ENCODE measurements around the gene SPTBN5. TPM values are rescaled to one million over a fixed set of nuclear protein-coding genes. Genes with fewer than 3 reads are reported as not detected.

SPTBN5 gene
- polyA plus RNA-seq, 1 donor, result 1.7 TPM

DNA sequence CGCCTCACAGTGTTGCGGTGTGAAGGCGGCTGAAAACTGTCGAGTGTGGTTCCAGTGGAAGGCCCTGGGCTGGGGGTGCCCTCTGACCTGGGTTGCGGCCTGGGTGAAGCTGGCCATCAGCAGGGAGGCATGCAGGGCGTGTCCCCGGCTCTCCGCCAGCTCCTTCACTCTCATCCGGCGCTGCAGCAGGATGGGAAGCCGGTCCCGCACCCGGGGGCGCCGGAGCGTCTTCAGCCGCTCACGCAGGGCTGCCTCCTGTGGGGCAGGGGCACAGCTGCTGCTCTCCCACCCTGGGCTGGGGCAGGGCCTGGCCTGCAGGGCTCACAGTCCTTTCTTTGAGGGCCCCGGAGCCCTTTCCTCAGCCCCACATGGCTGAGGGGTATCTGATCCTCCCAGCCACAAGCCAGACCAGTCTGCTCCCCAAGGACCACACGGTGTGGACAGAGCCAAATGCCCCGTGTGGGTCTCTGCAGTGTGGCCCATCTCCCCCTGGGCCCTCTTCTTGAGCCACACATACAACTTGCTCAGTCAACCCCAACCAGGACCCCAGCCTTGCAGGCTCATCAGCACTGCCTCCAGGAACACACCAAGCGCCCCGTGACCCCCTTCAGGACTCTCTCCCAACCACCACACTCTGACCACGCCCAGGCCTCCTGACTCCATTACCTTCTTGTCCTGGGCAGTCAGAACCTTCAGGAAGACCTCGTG, 26.8 kb downstream of the SPTBN5 start:
- no peaks in the 10 kb centered on the region for H3K9me3 ChIP-seq (ENCODE audit: control insufficient read depth, low read depth, low read length)
- peaks cover 13% of the 10 kb centered on the region for H3K4me1 ChIP-seq (ENCODE audit: control insufficient read depth, insufficient read depth, low read length)
- WGBS (ENCODE audit: insufficient coverage, low lambda C conversion rate), result no CpG with 5 or more reads among the region's 25 CpGs
- no peak overlapping the region for H3K27ac ChIP-seq (ENCODE audit: low read length)
- DNase-seq, result no peak
- H3K36me3 ChIP-seq (ENCODE audit: control insufficient read depth, insufficient read depth, low read length), result no peaks in the 10 kb centered on the region
- H3K27me3 ChIP-seq (ENCODE audit: control insufficient read depth, insufficient read depth, low read length), result no peaks in the 10 kb centered on the region
- no peak overlapping the region for H3K4me3 ChIP-seq (ENCODE audit: low read length)

DNA sequence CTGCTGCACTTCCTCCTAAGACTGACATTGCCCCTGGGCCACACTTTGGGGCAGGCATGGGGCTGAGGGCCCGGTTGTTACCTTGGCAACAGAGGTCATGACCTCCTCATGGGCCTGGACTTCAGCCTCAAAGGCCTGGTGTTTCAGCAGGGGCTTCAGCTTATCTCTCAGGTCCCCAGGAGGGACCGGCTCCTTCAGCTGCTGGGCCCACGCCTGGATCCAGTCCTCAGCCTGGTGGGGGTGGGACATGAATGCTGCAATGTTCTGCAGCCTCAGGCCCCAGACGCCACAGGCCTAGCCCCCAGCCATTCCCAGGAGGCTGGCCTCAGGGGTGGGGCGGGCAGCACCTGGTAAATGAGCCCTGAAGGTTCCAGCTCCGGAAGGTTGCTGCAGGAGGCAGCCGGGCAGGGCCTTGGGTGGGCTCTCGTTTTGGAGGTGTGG, 27.6 kb downstream of the SPTBN5 start:
- H3K27ac ChIP-seq (ENCODE audit: low read length), result no peak overlapping the region
- peak; percentile 37 to 66 for DNase-seq
- WGBS (ENCODE audit: insufficient coverage, low lambda C conversion rate), result no CpG with 5 or more reads among the region's 8 CpGs

DNA sequence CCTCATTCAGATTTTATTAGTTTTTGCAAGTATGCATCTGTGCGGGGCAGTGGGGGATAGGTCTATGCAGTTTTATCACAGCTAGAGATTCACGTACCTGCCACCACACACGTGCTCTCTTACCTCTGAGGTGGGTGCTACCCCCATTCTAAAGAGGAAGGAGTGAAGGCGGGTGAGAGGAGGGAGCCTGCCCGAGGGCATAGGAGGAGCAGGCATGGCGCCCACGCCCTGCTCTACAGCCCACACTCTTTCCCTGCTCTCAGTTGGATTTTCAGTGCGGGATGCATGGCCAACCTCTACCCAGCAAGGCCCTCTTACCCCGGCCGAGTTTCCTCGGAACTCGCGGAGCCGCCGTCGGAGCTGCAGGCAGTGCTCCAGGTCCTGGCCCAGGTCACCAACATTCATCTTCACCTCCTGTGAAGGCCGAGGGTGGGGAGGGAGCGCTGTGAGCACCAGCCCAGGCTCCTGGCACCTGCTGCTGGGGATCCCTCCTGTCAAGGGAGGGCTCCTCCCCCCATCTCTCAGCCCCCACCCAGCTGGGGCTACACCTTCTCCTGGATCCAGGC, 28.3 kb downstream of the SPTBN5 start:
- no CpG with 5 or more reads among the region's 18 CpGs for WGBS (ENCODE audit: insufficient coverage, low lambda C conversion rate)

More for the DNA sequence above, 27.6 kb downstream of the SPTBN5 start:
- no peaks in the 10 kb centered on the region for H3K36me3 ChIP-seq (ENCODE audit: control insufficient read depth, insufficient read depth, low read length)
- H3K9me3 ChIP-seq (ENCODE audit: control insufficient read depth, low read depth, low read length), result no peaks in the 10 kb centered on the region
- H3K27me3 ChIP-seq (ENCODE audit: control insufficient read depth, insufficient read depth, low read length), result no peaks in the 10 kb centered on the region
- H3K4me1 ChIP-seq (ENCODE audit: control insufficient read depth, insufficient read depth, low read length), result peaks cover 13% of the 10 kb centered on the region
- H3K4me3 ChIP-seq (ENCODE audit: low read length), result no peak overlapping the region

DNA sequence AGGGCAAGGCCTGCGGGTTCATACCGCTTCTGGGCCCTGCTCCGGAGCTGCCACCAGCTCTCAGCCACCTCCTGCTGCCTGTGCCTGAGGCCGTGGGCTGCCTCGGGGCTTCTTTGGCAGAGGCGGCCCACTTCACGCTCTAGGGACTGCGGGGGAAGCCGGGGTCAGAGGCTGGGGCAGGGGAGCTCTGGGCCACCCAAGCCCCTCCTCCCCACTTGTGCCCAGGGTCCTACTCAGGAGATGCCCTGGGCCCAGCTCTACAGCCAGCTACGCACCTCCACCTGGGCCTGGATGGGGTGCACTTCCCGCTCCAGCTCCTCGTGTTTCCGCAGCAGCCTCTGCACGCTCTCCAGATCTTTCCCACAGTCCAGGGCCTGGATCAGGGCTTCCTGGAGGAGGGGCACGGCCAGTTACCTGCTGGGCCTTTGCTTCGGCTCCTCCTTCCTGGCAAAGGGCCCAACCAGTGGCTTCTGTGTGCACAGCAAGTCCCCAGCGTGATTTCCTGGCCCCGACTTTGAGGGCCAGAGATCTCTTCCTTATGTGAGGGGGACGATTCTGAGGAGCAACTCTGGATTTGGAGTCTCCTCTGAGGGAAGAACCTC, 31.2 kb downstream of the SPTBN5 start:
- WGBS (ENCODE audit: insufficient coverage, low lambda C conversion rate), result no CpG with 5 or more reads among the region's 19 CpGs
- no peak for DNase-seq
- Histone ChIP-seq H3K36me3 (ENCODE audit: control insufficient read depth, insufficient read depth, low read length) (no peaks in the 10 kb centered on the region), H3K27ac (ENCODE audit: low read length) (no peak overlapping the region), H3K27me3 (ENCODE audit: control insufficient read depth, insufficient read depth, low read length) (no peaks in the 10 kb centered on the region), H3K4me3 (ENCODE audit: low read length) (no peak overlapping the region), H3K4me1 (ENCODE audit: control insufficient read depth, insufficient read depth, low read length) (peaks cover 13% of the 10 kb centered on the region), H3K9me3 (ENCODE audit: control insufficient read depth, low read depth, low read length) (no peaks in the 10 kb centered on the region)

More for the DNA sequence above, 28.3 kb downstream of the SPTBN5 start:
- no peaks in the 10 kb centered on the region for H3K27me3 ChIP-seq (ENCODE audit: control insufficient read depth, insufficient read depth, low read length)
- H3K9me3 ChIP-seq (ENCODE audit: control insufficient read depth, low read depth, low read length), result no peaks in the 10 kb centered on the region
- H3K4me3 ChIP-seq (ENCODE audit: low read length), result no peak overlapping the region
- no peak for DNase-seq
- peaks cover 13% of the 10 kb centered on the region for H3K4me1 ChIP-seq (ENCODE audit: control insufficient read depth, insufficient read depth, low read length)
- no peaks in the 10 kb centered on the region for H3K36me3 ChIP-seq (ENCODE audit: control insufficient read depth, insufficient read depth, low read length)
- no peak overlapping the region for H3K27ac ChIP-seq (ENCODE audit: low read length)

DNA sequence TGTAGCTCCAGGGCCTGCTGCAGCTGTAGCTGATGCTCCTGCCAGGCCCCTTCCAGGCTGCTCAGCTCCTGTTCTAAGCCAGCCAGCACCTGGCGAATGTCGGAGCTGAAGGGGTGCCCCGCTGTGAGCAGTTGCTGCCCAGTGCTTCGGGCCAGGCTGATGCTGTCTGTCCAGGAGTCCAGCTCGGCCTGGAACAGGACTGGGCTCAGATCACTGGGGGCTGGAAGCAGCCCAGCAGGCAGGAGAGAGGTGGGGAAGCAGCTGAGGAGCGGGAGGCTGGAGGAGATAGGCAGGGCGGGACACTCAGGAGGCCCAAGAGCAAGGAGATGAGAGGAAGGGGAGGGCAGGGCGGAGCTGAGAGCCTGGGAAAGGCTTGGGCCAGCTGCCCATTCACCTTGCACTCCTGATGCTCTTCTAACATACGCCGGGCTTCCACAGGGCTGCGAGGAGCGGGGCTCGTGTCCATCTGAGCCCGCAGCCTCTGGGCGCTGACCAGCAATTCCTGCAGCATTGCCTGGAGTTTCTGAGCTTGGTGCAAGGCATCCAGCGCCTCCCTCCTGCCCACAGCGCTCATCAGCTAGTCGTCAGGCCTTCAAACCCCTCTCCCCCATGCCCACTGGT, 32.0 kb downstream of the SPTBN5 start:
- Histone ChIP-seq H3K27me3 (ENCODE audit: control insufficient read depth, insufficient read depth, low read length) (no peaks in the 10 kb centered on the region), H3K4me3 (ENCODE audit: low read length) (no peak overlapping the region), H3K36me3 (ENCODE audit: control insufficient read depth, insufficient read depth, low read length) (no peaks in the 10 kb centered on the region), H3K27ac (ENCODE audit: low read length) (no peak overlapping the region), H3K9me3 (ENCODE audit: control insufficient read depth, low read depth, low read length) (no peaks in the 10 kb centered on the region), H3K4me1 (ENCODE audit: control insufficient read depth, insufficient read depth, low read length) (peaks cover 12% of the 10 kb centered on the region)
- no peak for DNase-seq
- no CpG with 5 or more reads among the region's 18 CpGs for WGBS (ENCODE audit: insufficient coverage, low lambda C conversion rate)

DNA sequence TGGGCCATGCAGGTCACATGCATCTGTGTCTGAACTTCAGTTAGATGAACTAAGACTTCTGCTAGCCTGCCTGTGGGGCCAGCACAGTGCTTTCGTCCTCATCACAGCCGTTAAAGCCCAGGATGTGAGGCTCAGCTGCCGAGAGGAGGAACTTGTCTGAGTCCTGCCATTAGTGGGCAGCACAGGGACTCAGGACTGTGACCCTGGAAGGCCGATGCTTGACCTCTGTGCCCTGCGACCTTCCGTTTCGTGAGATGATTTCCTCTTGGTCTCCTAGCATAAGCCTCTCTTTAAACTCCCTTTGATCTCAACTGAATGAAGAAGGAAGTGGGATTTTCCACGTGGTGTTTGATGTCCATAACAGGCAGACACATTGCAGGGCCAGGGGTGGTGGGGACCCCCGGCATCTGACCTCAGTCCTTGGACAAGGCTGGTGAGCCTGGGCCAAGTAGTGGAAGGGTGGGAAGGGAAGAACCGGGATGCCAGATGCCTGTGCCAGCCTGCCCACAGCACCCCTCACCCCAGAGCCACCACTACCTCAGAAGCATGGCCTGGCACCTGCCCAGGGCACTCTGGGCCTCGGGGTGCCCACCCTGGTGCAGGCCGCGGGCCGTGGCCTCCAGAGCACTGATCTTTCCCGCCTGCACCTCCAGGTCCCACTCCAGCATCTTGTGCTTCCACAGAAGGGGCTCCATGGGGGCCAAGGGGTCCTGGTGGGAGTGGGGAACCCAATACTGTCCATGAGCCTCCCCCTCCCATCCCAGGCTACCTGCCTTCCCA, 33.6 kb downstream of the SPTBN5 start:
- Histone ChIP-seq H3K27me3 (ENCODE audit: control insufficient read depth, insufficient read depth, low read length) (no peaks in the 10 kb centered on the region), H3K27ac (ENCODE audit: low read length) (no peak overlapping the region), H3K9me3 (ENCODE audit: control insufficient read depth, low read depth, low read length) (no peaks in the 10 kb centered on the region), H3K4me1 (ENCODE audit: control insufficient read depth, insufficient read depth, low read length) (no peaks in the 10 kb centered on the region), H3K36me3 (ENCODE audit: control insufficient read depth, insufficient read depth, low read length) (no peaks in the 10 kb centered on the region), H3K4me3 (ENCODE audit: low read length) (no peak overlapping the region)
- no CpG with 5 or more reads among the region's 15 CpGs for WGBS (ENCODE audit: insufficient coverage, low lambda C conversion rate)
- DNase-seq, result no peak

DNA sequence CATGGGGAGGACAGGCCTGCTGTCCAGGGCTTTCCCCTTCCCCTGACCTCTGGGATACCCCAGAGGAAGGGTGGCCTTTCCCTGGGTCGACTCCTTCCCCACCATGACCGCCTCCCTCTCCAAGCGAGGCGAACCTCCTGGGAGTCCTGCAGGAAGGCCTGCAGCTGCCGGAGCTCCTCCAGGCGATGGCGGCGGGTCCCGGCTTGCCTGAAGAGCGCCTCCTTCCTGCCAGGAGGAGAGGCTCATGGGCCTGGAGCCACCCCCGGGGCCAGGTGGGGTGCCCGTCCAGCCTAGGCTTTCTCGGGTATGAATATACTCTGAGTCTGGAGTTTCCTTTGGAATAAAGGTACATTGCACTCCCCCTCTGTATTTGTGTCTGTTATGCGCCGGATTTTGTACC, 35.1 kb downstream of the SPTBN5 start:
- DNase-seq, result no peak
- Histone ChIP-seq H3K4me3 (ENCODE audit: low read length) (no peak overlapping the region), H3K27me3 (ENCODE audit: control insufficient read depth, insufficient read depth, low read length) (no peaks in the 10 kb centered on the region), H3K27ac (ENCODE audit: low read length) (no peak overlapping the region), H3K9me3 (ENCODE audit: control insufficient read depth, low read depth, low read length) (no peaks in the 10 kb centered on the region), H3K36me3 (ENCODE audit: control insufficient read depth, insufficient read depth, low read length) (no peaks in the 10 kb centered on the region), H3K4me1 (ENCODE audit: control insufficient read depth, insufficient read depth, low read length) (no peaks in the 10 kb centered on the region)
- whole genome bisulfite sequencing (ENCODE audit: insufficient coverage, low lambda C conversion rate), result 100% methylated on average over 2 of the region's 15 CpGs

DNA sequence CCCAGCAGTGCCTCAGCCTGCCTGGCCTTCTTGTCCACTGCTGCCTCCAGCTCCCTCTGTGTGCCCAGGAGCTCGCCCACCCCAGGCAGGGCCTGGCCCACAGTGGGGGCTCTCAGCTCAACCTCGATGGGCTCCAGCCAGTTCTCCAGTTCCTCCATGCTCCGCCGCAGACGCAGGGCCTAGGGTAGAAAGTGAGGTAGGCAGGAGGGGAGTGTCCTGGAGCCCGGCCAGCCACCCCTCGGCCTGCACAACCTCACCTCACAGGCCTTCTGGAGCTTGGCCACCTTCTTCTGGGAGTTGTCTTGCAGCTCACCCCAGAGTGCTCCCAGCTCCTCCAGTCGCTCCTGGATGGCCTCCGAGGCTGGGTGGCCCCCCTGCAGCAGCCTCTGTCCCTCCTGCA, 36.5 kb downstream of the SPTBN5 start:
- Histone ChIP-seq H3K9me3 (ENCODE audit: control insufficient read depth, low read depth, low read length) (no peaks in the 10 kb centered on the region), H3K27me3 (ENCODE audit: control insufficient read depth, insufficient read depth, low read length) (no peaks in the 10 kb centered on the region), H3K4me1 (ENCODE audit: control insufficient read depth, insufficient read depth, low read length) (no peaks in the 10 kb centered on the region), H3K4me3 (ENCODE audit: low read length) (no peak overlapping the region), H3K27ac (ENCODE audit: low read length) (no peak overlapping the region), H3K36me3 (ENCODE audit: control insufficient read depth, insufficient read depth, low read length) (no peaks in the 10 kb centered on the region)
- no peak for DNase-seq
- no CpG with 5 or more reads among the region's 9 CpGs for WGBS (ENCODE audit: insufficient coverage, low lambda C conversion rate)

DNA sequence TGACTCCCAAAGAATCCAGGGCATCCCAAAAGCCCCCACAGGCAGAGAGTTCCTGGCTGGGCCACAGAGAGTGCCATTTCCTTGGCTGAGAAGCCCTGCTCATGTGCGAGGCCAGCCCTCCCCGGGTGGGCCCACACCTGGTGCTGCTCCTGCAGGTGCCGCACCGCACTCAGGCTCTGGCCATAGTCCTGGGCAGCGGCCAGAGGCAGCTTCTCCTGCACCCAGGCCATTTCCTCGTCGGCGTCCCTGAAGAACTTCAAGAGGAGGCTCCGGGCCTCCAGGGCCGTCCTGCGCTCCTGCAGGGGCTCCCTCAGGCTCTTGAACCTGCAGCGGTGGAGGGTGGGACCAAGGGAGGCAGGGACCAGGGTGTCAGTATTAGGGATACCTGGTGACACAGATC, 37.1 kb downstream of the SPTBN5 start:
- Histone ChIP-seq H3K27ac (ENCODE audit: low read length) (no peak overlapping the region), H3K36me3 (ENCODE audit: control insufficient read depth, insufficient read depth, low read length) (no peaks in the 10 kb centered on the region), H3K4me3 (ENCODE audit: low read length) (no peak overlapping the region), H3K4me1 (ENCODE audit: control insufficient read depth, insufficient read depth, low read length) (no peaks in the 10 kb centered on the region), H3K9me3 (ENCODE audit: control insufficient read depth, low read depth, low read length) (no peaks in the 10 kb centered on the region), H3K27me3 (ENCODE audit: control insufficient read depth, insufficient read depth, low read length) (no peaks in the 10 kb centered on the region)
- WGBS (ENCODE audit: insufficient coverage, low lambda C conversion rate), result no CpG with 5 or more reads among the region's 12 CpGs
- no peak for DNase-seq

DNA sequence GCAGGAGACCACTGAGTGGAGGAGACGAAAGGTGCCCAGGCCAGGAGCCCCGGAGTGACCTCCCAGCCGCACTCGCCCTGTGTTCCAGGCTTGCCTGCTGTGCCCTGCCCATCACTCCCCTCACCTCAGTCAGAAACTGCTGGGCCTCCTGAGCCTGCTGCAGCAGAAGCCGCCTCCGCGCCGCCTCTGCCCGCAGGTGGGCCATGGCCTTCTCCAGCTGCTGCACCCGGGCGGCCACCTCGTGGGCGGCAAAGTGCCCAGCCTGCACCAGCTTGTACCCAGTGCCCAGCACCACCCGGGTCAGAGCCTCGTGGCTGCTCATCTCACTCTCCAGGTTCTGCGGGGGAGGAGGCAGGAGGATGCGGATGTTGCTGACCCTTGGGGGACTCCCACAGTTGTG, 37.6 kb downstream of the SPTBN5 start:
- H3K36me3 ChIP-seq (ENCODE audit: control insufficient read depth, insufficient read depth, low read length), result no peaks in the 10 kb centered on the region
- no peak for DNase-seq
- H3K27me3 ChIP-seq (ENCODE audit: control insufficient read depth, insufficient read depth, low read length), result no peaks in the 10 kb centered on the region
- no peak overlapping the region for H3K4me3 ChIP-seq (ENCODE audit: low read length)
- no peaks in the 10 kb centered on the region for H3K4me1 ChIP-seq (ENCODE audit: control insufficient read depth, insufficient read depth, low read length)
- no peak overlapping the region for H3K27ac ChIP-seq (ENCODE audit: low read length)
- H3K9me3 ChIP-seq (ENCODE audit: control insufficient read depth, low read depth, low read length), result no peaks in the 10 kb centered on the region
- no CpG with 5 or more reads among the region's 17 CpGs for WGBS (ENCODE audit: insufficient coverage, low lambda C conversion rate)
